T-helper 1 cell treated with Interleukin-12 subunit alpha and Interleukin-12 subunit beta and Interleukin-4 antibody, amounts not matched to agents 30 ng/mL and 1 ng/mL, for 36 hours (primary cell): ENCODE measurements around the gene SMAGP. TPM values are rescaled to one million over a fixed set of nuclear protein-coding genes. Genes with fewer than 3 reads are reported as not detected.
"Not testable (repeated sequence)": the region's sequence is repeated elsewhere in the genome, so short reads cannot be mapped to it uniquely, and the experiment has no call there.

Experiments
- intact Hi-C: fragments of 100-400 bp; cut with micrococcal nuclease; formaldehyde crosslinking; loops from one replicate; pipeline ENCODE4 v1.15.1; 2024
- total RNA-seq: library from RNA; stranded (reverse); gene quantifications from 2 replicates; pipeline ENCODE4 v1.2.3, GENCODE V29; 2022

SMAGP gene
- total RNA-seq, 1 donor from 2014 or later, result 2.4 TPM

- intact Hi-C loops, result no loop called here
Measured at GRCh38 chr12:51229116-51229809, 41.0 kb downstream of the SMAGP start.

GRCh38 chr12:51227962-51228361, 42.3 kb downstream of the SMAGP start:
- intact Hi-C loops, result no loop called here

GRCh38 chr12:51227112-51227511, 43.1 kb downstream of the SMAGP start:
- intact Hi-C loops, result not testable (repeated sequence)

GRCh38 chr12:51225771-51226170, 44.4 kb downstream of the SMAGP start:
- intact Hi-C loops, result no loop called here

GRCh38 chr12:51225234-51225633, 45.0 kb downstream of the SMAGP start:
- intact Hi-C loops, result no loop called here

- intact Hi-C loops, result no loop called here
Measured at GRCh38 chr12:51224625-51225024, 45.6 kb downstream of the SMAGP start.

GRCh38 chr12:51222461-51222860, 47.8 kb downstream of the SMAGP start:
- intact Hi-C loops, result no loop called here

- intact Hi-C loops, result loop anchor here (5.0 kb wide), 1 partner anchor 458 kb away; the partner anchor contains the start of gene ATF1
Measured at GRCh38 chr12:51219857-51220256, 50.4 kb downstream of the SMAGP start.

- intact Hi-C loops, result loop anchor here (5.0 kb wide), 1 partner anchor 457 kb away; the partner anchor contains the start of gene ATF1
Measured at GRCh38 chr12:51219322-51219721, 50.9 kb downstream of the SMAGP start.

- intact Hi-C loops, result loop anchor here (1.0 to 5.0 kb wide), 10 partner anchors 20 to 456 kb away; partner anchors contain the start of genes ATF1, CSRNP2, DAZAP2 and LETMD1
Measured at GRCh38 chr12:51218607-51219161, 51.5 kb downstream of the SMAGP start.

- intact Hi-C loops, result loop anchor here (1.0 to 5.0 kb wide), 10 partner anchors 20 to 456 kb away; partner anchors contain the start of genes ATF1, CSRNP2, DAZAP2 and LETMD1
Measured at GRCh38 chr12:51217968-51218606, 52.1 kb downstream of the SMAGP start, which contains the start of gene POU6F1. POU6F1 (minus strand) TSS chr12:51218062; CDS start chr12:51206836, 11,226 bp downstream.

GRCh38 chr12:51217133-51217967, 52.9 kb downstream of the SMAGP start:
- intact Hi-C loops, result loop anchor here (5.0 kb wide), 1 partner anchor 455 kb away; the partner anchor contains the start of gene ATF1

GRCh38 chr12:51216642-51217041, 53.6 kb downstream of the SMAGP start:
- intact Hi-C loops, result loop anchor here (5.0 kb wide), 1 partner anchor 454 kb away; the partner anchor contains the start of gene ATF1

- intact Hi-C loops, result loop anchor here (5.0 kb wide), 1 partner anchor 453 kb away; the partner anchor contains the start of gene ATF1
Measured at GRCh38 chr12:51214895-51215294, 55.3 kb downstream of the SMAGP start.

GRCh38 chr12:51210690-51211395, 59.4 kb downstream of the SMAGP start:
- intact Hi-C loops, result no loop called here

GRCh38 chr12:51209259-51209658, 61.0 kb downstream of the SMAGP start:
- intact Hi-C loops, result no loop called here

- intact Hi-C loops, result no loop called here
Measured at GRCh38 chr12:51208016-51208660, 62.1 kb downstream of the SMAGP start.

- intact Hi-C loops, result no loop called here
Measured at GRCh38 chr12:51205350-51205749, 64.9 kb downstream of the SMAGP start.

- intact Hi-C loops, result no loop called here
Measured at GRCh38 chr12:51202718-51203117, 67.5 kb downstream of the SMAGP start.

- intact Hi-C loops, result no loop called here
Measured at GRCh38 chr12:51200806-51201205, 69.4 kb downstream of the SMAGP start.
